GM21786 (cell line): ENCODE measurements around the gene SLC25A25.
"Not testable (repeated sequence)": the region's sequence is repeated elsewhere in the genome, so short reads cannot be mapped to it uniquely, and the experiment has no call there.

Experiments used
- ATAC-seq: cut with Tn5 transposase; IDR thresholded peaks from one replicate; pipeline ENCODE4 v1.9.1; 2021; ENCODE audit not compliant: unreplicated experiment

Gene SLC25A25

GRCh38 chr9:128123451-128124080 is 55.5 kb downstream of the SLC25A25 start:
- ATAC-seq: no peak

GRCh38 chr9:128124451-128124850 is 56.4 kb downstream of the SLC25A25 start:
- ATAC-seq: no peak

GRCh38 chr9:128124873-128125579 is 57.0 kb downstream of the SLC25A25 start:
- ATAC-seq: no peak

- no peak for ATAC-seq
Measured at GRCh38 chr9:128125580-128126354, 57.7 kb downstream of the SLC25A25 start.

- peak; percentile 44 for ATAC-seq
Measured at GRCh38 chr9:128127568-128127989, 59.5 kb downstream of the SLC25A25 start, which contains the start of gene PTGES2. PTGES2 (minus strand) TSS chr9:128127729; CDS start chr9:128127717, 12 bp downstream.

- ATAC-seq: peak; percentile 59
Measured at GRCh38 chr9:128127990-128128835, 60.2 kb downstream of the SLC25A25 start.

- ATAC-seq: no peak
Measured at GRCh38 chr9:128128836-128129590, 61.0 kb downstream of the SLC25A25 start.

- ATAC-seq: not testable (repeated sequence)
Measured at GRCh38 chr9:128129976-128130590, 62.1 kb downstream of the SLC25A25 start.

- ATAC-seq: not testable (repeated sequence)
Measured at GRCh38 chr9:128130651-128131050, 62.6 kb downstream of the SLC25A25 start.

- ATAC-seq: not testable (repeated sequence)
Measured at GRCh38 chr9:128131346-128131745, 63.3 kb downstream of the SLC25A25 start.

- not testable (repeated sequence) for ATAC-seq
Measured at GRCh38 chr9:128132139-128132538, 64.1 kb downstream of the SLC25A25 start.

GRCh38 chr9:128135561-128135960 is 67.5 kb downstream of the SLC25A25 start:
- ATAC-seq: not testable (repeated sequence)

GRCh38 chr9:128136816-128137793 is 69.1 kb downstream of the SLC25A25 start:
- no peak for ATAC-seq

GRCh38 chr9:128138001-128138400 is 70.0 kb downstream of the SLC25A25 start:
- ATAC-seq: no peak

- ATAC-seq: no peak
Measured at GRCh38 chr9:128139621-128140020, 71.6 kb downstream of the SLC25A25 start.

GRCh38 chr9:128141604-128142003 is 73.6 kb downstream of the SLC25A25 start:
- ATAC-seq: no peak

GRCh38 chr9:128142061-128142460 is 74.0 kb downstream of the SLC25A25 start:
- ATAC-seq: no peak

- no peak for ATAC-seq
Measured at GRCh38 chr9:128142596-128142995, 74.6 kb downstream of the SLC25A25 start.
